ENCODE measurements around the gene PMEPA1. TPM values are rescaled to one million over a fixed set of nuclear protein-coding genes. Genes with fewer than 3 reads are reported as not detected.

PMEPA1 gene
- polyA plus RNA-seq, 4 donors, result 18.8 to 46.7 (median 20.7) TPM

Other genes with a start within 250 kb of the PMEPA1 start
- gene CTCFL, start 184.9 kb downstream of the PMEPA1 start, polyA plus RNA-seq (ENCODE audit: insufficient read length in 4 of 4), result 1 to 10 TPM in 3 of 4 donors, under 1 TPM in 1; 0.46 to 2.8 (median 1.7) TPM
- 10 to 100 TPM in 2 of 4 donors, 1 to 10 TPM in 2; 2.5 to 17.8 (median 7.7) TPM for gene PCK1, start 148.9 kb downstream of the PMEPA1 start, polyA plus RNA-seq (ENCODE audit: insufficient read length in 4 of 4)
- under 1 TPM in 2 of 4 donors, not detected in 2; 0.08 to 0.10 TPM for gene ZBP1, start 89.6 kb downstream of the PMEPA1 start, polyA plus RNA-seq (ENCODE audit: insufficient read length in 4 of 4)